Colonic mucosa (tissue), 4 donors: ENCODE data around the gene CALY. TPM values are rescaled to one million over a fixed set of nuclear protein-coding genes. Genes with fewer than 3 reads are reported as not detected.

Experiments used
- DNase-seq: peaks from one replicate; pipeline ENCODE4 v3.0.0-alpha.2; 2020
- H3K27ac ChIP-seq: fragments of 200-600 bp; one replicate; pipeline ENCODE4 v1.8.0; 2021
- H3K27me3 ChIP-seq: fragments of 200-600 bp; one replicate; pipeline ENCODE4 v1.8.0; 2021
- H3K36me3 ChIP-seq: fragments of 200-600 bp; one replicate; pipeline ENCODE4 v1.8.0; 2021
- H3K4me1 ChIP-seq: fragments of 200-600 bp; one replicate; pipeline ENCODE4 v1.8.0; 2021; ENCODE audit warnings: mild to moderate bottlenecking
- H3K4me3 ChIP-seq: fragments of 200-600 bp; one replicate; pipeline ENCODE4 v1.8.0; 2021
- H3K9ac ChIP-seq, 2 donors: one replicate each; pipeline ENCODE4 v1.7.0; 2013; ENCODE audit warnings: control low read depth in 2 of 2, low read depth in 2 of 2, low read length in 2 of 2
- H3K9me3 ChIP-seq: fragments of 200-600 bp; one replicate; pipeline ENCODE4 v1.8.0; 2021
- intact Hi-C: fragments of 100-400 bp; cut with DNase I; formaldehyde crosslinking; loops from one replicate; pipeline ENCODE4 v1.14.1; 2022
- total RNA-seq, 2 donors: library from RNA; stranded (reverse); fragmentation: NEBNext Ultra II Directional in 1 of 2; extraction: Animal tissue kit (Norgen Biotek cat#: 25700) in 1 of 2; gene quantifications; one replicate each; pipeline ENCODE4 v1.2.1, GENCODE V29; 2021
- TF ChIP-seq, protein P1 (sequence below): fragments of 200-600 bp; IDR thresholded peaks from one replicate; pipeline ENCODE4 v1.8.0; 2022; ENCODE audit warnings: antibody characterized with exemption, mild to moderate bottlenecking
- donor health status: healthy.
- donor health status: DM: no; HTN: no; CAD: no.
- donor health status: DM: no; HTN: no; CAD: no.

The CALY gene
- total RNA-seq, 2 donors from 2014 or later = 1.6 TPM; not detected in 1

DNA sequence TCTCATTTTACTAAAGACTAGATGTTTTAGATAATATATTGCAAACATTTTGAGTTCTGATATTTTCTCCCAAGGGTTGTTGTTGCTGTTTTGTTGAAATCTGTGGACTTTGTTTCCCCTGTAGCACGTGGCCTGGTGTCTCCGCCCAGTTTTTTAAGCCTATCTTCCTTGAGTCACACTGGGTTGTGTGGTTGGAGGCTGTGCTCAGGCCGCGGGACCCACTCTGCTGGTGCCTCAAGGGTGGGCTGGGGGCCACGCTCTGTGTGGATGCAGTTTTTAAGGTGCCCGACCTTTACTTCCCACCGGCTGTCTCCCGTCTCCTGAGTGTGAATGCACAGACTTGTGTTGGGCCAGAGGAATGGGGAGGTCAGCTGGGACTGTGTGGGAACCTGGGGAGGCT, 6.2 kb upstream of the CALY start:
- H3K27ac ChIP-seq = no peak overlapping the region
- no peak overlapping the region for H3K9ac ChIP-seq
- no peaks in the 10 kb centered on the region for H3K27me3 ChIP-seq
- H3K4me3 ChIP-seq = no peak overlapping the region
- no peaks in the 10 kb centered on the region for H3K9me3 ChIP-seq
- TF ChIP-seq, protein P1, sequence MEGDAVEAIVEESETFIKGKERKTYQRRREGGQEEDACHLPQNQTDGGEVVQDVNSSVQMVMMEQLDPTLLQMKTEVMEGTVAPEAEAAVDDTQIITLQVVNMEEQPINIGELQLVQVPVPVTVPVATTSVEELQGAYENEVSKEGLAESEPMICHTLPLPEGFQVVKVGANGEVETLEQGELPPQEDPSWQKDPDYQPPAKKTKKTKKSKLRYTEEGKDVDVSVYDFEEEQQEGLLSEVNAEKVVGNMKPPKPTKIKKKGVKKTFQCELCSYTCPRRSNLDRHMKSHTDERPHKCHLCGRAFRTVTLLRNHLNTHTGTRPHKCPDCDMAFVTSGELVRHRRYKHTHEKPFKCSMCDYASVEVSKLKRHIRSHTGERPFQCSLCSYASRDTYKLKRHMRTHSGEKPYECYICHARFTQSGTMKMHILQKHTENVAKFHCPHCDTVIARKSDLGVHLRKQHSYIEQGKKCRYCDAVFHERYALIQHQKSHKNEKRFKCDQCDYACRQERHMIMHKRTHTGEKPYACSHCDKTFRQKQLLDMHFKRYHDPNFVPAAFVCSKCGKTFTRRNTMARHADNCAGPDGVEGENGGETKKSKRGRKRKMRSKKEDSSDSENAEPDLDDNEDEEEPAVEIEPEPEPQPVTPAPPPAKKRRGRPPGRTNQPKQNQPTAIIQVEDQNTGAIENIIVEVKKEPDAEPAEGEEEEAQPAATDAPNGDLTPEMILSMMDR = no peak
- no peak for DNase-seq
- H3K36me3 ChIP-seq = no peaks in the 10 kb centered on the region
- intact Hi-C loops = no loop called here
- no peaks in the 10 kb centered on the region for H3K4me1 ChIP-seq

DNA sequence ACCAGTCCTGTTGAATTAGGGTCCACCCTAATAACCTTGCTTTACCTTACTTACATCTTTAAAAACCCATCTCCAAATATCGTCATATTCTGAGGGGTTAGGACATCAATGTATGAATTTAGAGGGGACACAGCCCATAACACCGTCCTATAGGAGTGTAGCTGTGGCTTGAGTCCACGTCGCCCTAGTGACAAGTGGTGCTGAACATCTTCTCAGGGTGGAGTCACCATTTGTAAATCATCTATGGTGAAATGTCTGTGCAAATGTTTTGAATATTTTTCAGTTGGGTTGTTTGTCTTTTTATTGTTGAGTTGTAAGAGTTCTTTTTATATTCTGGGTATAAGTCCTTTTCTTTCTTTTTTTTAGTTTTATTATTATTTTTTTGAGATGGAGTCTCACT, 5.3 kb upstream of the CALY start:
- no peak for DNase-seq
- H3K4me1 ChIP-seq = no peaks in the 10 kb centered on the region
- H3K36me3 ChIP-seq = no peaks in the 10 kb centered on the region
- no peak overlapping the region for H3K27ac ChIP-seq
- intact Hi-C loops = no loop called here
- H3K9me3 ChIP-seq = no peaks in the 10 kb centered on the region
- H3K4me3 ChIP-seq = no peak overlapping the region
- H3K9ac ChIP-seq = no peak overlapping the region
- TF ChIP-seq, protein P1 = no peak
- H3K27me3 ChIP-seq = no peaks in the 10 kb centered on the region

DNA sequence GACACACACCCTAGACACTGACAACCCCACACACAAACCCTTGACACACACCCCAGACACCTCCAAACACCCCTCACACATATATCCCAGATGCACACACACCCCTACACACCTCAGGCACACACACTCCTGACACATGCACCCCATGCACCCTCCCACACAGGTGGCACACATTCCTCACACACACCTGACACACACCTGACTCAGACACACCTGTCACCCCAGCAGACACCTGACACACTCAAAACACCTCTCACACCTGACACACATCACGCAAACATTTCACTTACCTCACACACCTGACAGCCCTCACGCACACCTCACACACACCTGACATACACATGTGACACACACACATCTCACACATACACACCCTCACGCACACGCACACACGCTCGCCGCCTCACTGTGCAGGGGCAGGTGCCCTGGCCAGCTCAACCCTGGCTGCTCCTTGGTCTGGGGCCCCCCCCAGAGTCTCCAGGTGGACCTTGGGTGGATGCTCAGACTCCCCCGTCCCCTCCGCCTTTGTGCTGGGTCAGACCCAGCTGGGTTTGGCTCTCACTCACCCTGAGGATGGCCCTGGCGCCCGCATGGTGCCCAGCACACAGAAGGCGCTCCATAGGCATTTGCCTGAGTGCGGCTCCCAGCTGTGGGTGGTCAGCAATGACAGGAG, 3.1 kb upstream of the CALY start:
- DNase-seq = no peak
- no peak overlapping the region for H3K27ac ChIP-seq
- H3K4me3 ChIP-seq = no peak overlapping the region
- intact Hi-C loops = no loop called here
- H3K4me1 ChIP-seq = no peaks in the 10 kb centered on the region
- TF ChIP-seq, protein P1 = no peak
- no peaks in the 10 kb centered on the region for H3K9me3 ChIP-seq
- H3K36me3 ChIP-seq = no peaks in the 10 kb centered on the region
- H3K27me3 ChIP-seq = peaks cover 21% of the 10 kb centered on the region
- no peak overlapping the region for H3K9ac ChIP-seq

DNA sequence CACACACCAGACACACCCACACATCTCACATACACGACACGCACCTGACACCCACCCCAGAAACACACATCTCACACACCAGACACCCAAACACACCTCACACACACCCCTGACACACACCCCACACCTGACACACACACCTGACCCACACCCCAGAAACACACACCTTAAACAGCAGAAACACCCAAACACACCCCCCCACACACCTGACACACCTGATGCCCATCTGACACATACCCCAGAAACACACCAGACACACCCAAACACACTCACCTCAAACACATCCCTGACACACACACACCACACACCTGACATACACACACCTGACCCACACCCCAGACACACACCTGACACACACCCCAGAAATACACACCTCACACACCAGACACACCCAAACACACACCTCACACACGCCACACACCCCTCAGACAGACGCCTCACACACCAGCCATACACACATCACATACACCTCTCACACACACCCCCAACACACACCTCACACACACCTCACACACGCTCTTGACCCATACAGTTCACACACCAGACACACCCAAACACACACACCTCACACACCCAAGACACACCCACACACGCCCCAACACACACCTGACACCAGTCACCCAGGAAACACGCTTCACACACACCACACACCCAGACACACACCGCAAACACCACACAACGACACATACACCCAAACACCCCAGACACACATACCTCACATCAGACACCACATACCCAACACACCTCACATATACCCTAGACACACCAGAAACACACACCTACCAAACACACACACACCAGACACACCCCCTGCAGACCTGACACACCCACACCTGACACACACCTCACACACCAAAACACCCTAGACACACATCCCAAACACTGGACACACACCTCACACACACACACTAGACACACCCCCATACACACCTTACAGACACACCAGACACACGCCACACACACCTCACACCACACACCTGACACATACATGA, 1.7 kb upstream of the CALY start:
- H3K27me3 ChIP-seq = peaks cover 25% of the 10 kb centered on the region
- no peak overlapping the region for H3K4me3 ChIP-seq
- no peak for DNase-seq
- no peaks in the 10 kb centered on the region for H3K9me3 ChIP-seq
- H3K9ac ChIP-seq = no peak overlapping the region
- no peak overlapping the region for H3K27ac ChIP-seq
- intact Hi-C loops = no loop called here
- no peaks in the 10 kb centered on the region for H3K4me1 ChIP-seq
- TF ChIP-seq, protein P1 = no peak
- H3K36me3 ChIP-seq = no peaks in the 10 kb centered on the region

DNA sequence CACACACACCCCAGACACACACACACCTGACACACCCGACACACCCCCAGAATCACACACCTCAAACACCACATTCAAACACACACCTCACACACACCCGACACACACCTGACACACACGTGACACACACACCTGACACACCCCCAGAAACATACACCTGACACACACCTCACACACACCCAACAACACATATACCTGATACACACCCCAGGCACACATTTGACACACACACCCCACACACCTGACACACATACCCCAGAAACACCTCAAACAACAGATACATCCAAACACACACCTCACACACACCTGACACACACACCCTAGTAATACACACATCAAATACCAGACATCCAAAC, 652 bp upstream of the CALY start:
- intact Hi-C loops = no loop called here
- peaks cover 25% of the 10 kb centered on the region for H3K27me3 ChIP-seq
- TF ChIP-seq, protein P1 = no peak

More for the DNA sequence above, 652 bp upstream of the CALY start:
- Histone ChIP-seq H3K4me1 (no peaks in the 10 kb centered on the region), H3K4me3 (no peak overlapping the region), H3K9me3 (no peaks in the 10 kb centered on the region), H3K36me3 (no peaks in the 10 kb centered on the region), H3K27ac (no peak overlapping the region), H3K9ac (no peak overlapping the region)
- DNase-seq = no peak
